ENCODE data around the gene NGDN.

Gene NGDN

DNA sequence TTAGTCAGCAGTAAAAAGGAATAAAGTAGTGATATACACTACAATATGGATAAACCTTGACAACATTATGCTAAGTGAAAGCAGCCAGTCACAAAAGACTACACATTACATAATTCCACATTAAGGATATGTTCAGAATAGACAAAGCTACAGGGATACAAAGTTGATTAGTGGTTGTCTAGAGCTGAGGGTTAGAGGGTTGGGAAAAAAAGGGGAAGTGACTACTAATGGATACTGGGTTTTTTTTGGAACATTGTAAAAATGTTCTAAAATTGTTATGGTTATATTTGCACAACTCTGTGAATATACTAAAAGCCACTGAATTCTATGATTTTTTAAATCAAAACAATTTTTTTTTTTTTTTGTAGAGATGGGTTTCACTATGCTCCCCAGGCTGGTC is 4.8 kb upstream of the NGDN start:
- in situ Hi-C loops (cut with HindIII; ENCODE audit: low pct_unique_long_range_greater_than_20kb, low sequenced_read_pairs) = no loop called here
- no peak for DNase-seq (ENCODE audit: low read depth in 1 of 2, low spot score in 1 of 2)
- no peak for TF ChIP-seq JUND (IDR thresholded peaks at IDR 0.05; ENCODE audit: low read depth)

DNA sequence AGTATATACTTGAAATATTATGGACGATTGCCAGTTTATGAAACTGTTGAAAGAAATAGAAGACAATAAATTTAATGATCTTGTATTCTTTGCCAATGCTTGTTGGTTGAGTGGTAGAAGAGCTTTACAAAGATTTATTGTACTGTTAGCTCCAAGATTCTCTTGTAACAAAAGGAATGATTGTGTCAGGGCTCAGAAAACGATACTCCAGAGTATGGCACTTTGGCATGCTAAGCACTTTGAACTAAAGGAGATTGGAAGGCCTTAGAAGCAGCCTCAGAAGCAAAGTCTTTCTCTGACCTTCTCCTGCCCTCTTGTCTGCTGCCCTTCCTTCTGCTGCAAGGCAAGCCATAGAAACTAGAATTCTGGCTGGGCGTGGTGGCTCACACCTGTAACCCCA is 4.2 kb upstream of the NGDN start:
- in situ Hi-C loops (cut with HindIII; ENCODE audit: low pct_unique_long_range_greater_than_20kb, low sequenced_read_pairs) = no loop called here
- DNase-seq (ENCODE audit: low read depth in 1 of 2, low spot score in 1 of 2) = no peak
- TF ChIP-seq JUND (IDR thresholded peaks at IDR 0.05; ENCODE audit: low read depth) = no peak

DNA sequence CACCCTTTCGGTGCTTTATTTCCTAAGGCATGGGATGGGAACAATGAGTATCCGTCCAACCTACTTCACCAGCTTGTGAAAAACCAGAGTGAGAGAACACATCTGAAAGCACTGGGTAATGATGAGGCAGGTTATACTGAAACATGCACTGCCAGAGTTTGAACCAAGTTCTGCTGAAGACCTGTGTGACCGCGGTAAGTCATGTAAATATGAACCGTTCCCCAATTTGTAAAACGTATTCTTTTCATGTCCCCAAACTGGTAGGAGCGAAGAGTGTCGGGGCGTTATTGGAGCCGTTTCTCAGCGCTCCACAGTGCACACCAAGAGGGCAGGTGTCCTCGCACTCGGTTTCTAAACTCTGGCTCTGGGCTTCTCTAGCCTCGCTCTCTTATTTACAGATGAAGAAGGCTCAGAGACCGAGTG is 788 bp upstream of the NGDN start:
- no peak for TF ChIP-seq JUND (IDR thresholded peaks at IDR 0.05; ENCODE audit: low read depth)
- DNase-seq (ENCODE audit: low read depth in 1 of 2, low spot score in 1 of 2) = no peak
- in situ Hi-C loops (cut with HindIII; ENCODE audit: low pct_unique_long_range_greater_than_20kb, low sequenced_read_pairs) = no loop called here

DNA sequence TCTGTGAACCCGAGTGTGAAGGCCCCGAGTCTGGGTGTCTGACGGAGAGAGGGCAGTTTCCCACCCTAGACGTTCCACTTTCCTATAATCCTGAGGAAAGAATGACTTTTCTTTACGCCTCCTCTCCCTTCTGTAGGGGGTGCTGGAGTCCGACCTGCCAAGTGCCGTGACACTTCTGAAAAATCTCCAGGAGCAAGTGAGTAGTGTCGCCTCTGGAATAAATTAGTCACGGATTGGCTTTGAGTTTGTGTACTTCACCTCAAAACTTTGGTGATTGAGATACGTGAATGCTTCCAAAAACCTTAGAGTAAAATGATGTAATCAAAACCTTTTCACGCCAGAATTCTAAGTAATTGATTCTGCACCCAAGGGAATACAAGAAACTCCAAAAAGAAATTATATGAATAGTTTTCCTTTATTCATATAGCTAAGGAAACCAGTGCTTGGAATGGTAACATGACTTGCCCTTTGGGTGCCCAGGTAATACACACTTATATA is 452 bp downstream of the NGDN start:
- in situ Hi-C loops (cut with HindIII; ENCODE audit: low pct_unique_long_range_greater_than_20kb, low sequenced_read_pairs) = no loop called here
- no peak for TF ChIP-seq JUND (IDR thresholded peaks at IDR 0.05; ENCODE audit: low read depth)
- DNase-seq (ENCODE audit: low read depth in 1 of 2, low spot score in 1 of 2) = no peak

DNA sequence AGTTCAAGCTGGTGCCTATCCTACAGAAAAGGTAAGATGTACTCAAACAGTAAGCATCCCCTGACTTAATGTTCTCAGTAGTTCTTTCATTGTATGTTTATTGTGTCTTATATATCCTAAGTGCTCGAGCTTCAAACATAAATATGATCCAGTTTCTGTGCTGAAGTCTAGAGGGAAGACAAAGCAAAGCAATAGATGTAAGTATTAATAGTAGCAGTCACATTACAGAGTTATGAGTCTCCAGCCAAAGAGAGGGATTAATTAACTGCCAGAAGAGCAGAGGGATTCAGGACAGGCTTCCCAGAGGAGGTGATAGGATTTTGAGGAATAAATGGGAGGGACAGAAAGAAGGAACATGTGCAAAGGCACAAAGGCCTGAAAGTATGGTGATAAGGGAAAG is 1.4 kb downstream of the NGDN start:
- TF ChIP-seq JUND (IDR thresholded peaks at IDR 0.05; ENCODE audit: low read depth) = no peak
- DNase-seq (ENCODE audit: low read depth in 1 of 2, low spot score in 1 of 2) = no peak
- in situ Hi-C loops (cut with HindIII; ENCODE audit: low pct_unique_long_range_greater_than_20kb, low sequenced_read_pairs) = no loop called here

DNA sequence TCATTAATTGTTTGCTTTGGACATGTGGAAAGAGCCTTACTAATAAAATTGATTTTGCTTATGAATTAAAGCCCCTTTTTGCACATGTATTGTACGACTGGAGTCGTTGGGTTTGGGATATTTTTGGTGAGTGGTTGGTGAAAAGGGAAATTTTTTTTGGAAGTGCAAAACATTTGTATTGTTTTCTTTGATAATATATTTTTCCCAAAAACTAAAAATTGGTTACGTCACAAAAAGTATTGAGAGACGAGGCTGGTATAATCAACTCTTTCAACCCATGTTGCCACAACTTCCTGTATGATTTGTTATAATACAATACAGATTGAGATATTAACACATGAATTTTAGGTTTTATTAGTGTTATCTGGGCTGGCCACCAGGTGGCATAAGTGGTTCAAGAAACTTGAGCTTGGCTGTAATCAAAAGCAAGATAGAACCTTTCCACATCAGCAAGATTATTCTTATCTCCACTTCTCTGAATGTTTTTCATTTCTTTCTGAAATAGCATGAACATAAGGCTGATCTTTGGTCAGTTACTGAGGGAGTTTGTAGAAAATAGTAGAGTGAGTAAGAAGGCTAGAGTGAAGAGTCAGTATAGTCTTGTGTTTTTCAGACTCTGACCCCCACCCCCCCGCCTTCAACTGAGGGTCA is 8.7 kb downstream of the NGDN start:
- no peak for TF ChIP-seq JUND (IDR thresholded peaks at IDR 0.05; ENCODE audit: low read depth)
- DNase-seq (ENCODE audit: low read depth in 1 of 2, low spot score in 1 of 2) = peak in 1 of 2 experiments; percentile 49
- in situ Hi-C loops (cut with HindIII; ENCODE audit: low pct_unique_long_range_greater_than_20kb, low sequenced_read_pairs) = no loop called here

DNA sequence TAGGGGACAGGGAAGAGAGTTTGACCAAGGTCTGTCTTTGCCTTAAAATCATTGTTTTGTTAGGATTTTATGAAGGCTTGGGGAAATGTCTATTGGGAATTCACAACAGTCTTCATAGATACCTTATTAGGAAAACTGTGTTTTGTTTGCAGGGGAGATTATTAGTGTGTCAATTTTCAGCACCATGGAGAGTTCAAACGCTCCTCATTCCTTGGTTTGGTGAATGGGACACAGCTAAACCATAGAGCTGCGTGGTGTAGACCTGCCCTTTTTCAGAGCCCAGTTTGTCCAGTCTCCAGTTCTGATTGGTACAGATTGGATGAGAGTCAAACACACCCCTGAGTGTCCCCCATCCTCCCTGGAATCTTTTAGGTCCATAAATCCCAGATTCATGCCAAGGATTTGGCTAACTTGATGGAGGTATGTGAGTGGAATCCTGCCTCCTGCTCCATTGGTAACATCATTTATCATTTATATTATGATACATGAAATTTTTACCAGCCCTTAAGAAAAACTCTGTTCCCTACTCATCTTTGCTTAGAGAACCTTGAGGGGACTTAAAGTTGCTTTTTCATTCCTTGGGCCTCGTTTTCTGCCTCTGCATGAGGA is 12.0 kb downstream of the NGDN start:
- in situ Hi-C loops (cut with HindIII; ENCODE audit: low pct_unique_long_range_greater_than_20kb, low sequenced_read_pairs) = no loop called here
- peak in 1 of 2 experiments; percentile 38 for DNase-seq (ENCODE audit: low read depth in 1 of 2, low spot score in 1 of 2)
- TF ChIP-seq JUND (IDR thresholded peaks at IDR 0.05; ENCODE audit: low read depth) = no peak

DNA sequence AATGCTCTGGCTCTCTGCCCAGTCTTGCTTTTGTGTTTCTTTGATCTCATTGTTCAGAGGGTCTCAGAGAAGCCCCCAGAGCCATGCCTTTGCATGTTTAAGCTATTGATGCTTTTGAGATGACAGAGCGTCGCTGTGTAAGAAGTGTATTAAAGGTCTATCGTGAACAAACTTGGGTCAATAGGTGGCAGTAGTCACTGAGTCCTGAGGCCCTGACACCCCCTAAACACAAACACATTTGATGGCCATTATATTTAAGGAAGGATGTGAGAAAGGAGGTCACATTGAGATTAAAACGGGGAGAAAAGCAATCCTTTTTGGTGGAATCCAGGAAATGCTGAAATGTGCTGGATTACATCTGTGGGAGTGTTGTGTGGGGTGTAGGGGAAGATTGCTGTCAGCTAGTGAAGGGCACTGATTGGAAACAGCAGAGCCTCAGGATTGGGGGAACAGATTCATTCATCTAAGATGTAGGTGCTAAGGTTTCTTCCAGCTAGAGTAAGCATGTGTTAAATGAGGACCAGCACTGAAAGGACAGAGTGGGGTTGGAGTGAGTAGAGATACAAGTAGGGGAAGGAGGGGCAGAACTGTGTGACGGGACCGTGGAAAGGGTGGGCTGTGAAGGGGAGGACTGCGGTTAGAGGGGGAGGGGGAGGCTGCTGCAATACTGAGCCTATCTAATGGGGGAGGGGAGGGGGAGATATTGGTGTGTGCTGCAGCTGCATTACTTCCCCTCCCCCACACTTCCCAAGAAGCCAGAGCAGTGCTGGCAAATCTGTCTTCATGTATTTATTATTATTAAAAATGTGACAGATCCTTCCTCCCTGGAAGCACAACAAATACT is 12.7 kb downstream of the NGDN start:
- DNase-seq (ENCODE audit: low read depth in 1 of 2, low spot score in 1 of 2) = no peak
- no peak for TF ChIP-seq JUND (IDR thresholded peaks at IDR 0.05; ENCODE audit: low read depth)
- in situ Hi-C loops (cut with HindIII; ENCODE audit: low pct_unique_long_range_greater_than_20kb, low sequenced_read_pairs) = no loop called here

DNA sequence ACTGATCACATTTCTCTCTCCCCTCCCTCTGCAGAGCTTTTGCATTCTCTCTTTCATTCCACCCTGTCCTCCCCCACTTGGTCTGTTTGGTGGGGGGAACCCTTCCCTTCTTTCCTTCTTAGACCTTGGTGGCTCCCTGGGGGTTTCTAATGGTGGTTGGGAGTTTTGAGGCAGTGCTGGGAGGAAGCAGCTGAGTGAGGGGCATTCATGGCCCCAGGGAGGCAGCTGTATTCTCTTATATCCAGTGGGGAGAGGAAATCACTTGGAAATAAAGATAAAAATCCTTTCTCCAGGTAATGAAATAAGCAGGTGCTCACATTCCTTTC is 13.3 kb downstream of the NGDN start:
- in situ Hi-C loops (cut with HindIII; ENCODE audit: low pct_unique_long_range_greater_than_20kb, low sequenced_read_pairs) = no loop called here
- no peak for TF ChIP-seq JUND (IDR thresholded peaks at IDR 0.05; ENCODE audit: low read depth)
- DNase-seq (ENCODE audit: low read depth in 1 of 2, low spot score in 1 of 2) = no peak

DNA sequence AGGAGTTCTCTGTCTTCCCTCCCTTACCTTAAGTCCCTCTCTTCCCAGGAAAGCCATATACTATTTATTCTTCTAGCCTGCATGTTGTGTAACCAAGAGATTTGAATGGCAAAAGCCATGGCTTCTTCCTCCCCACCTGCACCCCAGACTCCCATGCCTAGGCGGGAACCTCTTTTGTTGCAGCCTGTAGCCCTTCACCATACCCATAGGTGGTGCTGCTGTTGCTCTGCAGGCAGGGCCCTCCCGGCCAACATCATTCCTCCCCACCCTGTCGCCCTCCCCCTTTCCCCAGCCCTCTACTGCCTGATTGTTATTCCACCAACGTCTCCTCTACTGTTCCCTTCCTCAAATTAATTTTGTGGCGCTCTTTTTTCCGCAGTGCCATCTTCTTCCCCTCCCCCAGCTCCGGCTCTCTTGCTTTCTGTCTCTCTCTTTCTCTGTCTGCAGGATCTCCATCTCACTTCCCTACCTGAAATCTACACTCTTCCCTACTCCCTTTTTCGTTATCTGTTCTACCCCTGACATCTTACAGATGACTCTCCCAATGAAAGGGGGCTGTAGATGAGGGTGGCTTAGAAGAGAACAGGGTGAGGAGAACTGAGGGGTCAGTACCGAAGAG is 13.8 kb downstream of the NGDN start:
- no peak for DNase-seq (ENCODE audit: low read depth in 1 of 2, low spot score in 1 of 2)
- no peak for TF ChIP-seq JUND (IDR thresholded peaks at IDR 0.05; ENCODE audit: low read depth)
- in situ Hi-C loops (cut with HindIII; ENCODE audit: low pct_unique_long_range_greater_than_20kb, low sequenced_read_pairs) = no loop called here

DNA sequence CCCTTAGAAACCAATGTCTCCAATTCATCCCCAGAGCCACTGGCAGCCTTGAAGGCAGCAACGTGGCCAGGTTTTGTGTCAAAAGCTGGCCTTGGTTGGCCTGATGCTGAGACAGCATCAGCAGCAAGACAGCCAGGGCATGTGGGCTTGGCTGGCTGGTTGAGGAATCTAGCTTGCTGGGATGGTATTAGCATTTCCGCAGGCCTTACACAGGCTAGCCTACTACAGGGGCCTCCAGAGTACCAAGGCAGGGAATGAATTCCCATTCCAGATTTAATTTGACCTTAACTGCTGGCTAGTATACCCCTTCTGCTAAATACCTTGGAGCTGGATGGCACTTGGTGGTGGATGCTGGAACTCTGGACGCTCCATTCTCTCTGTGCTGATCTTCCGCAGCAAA is 15.8 kb downstream of the NGDN start:
- in situ Hi-C loops (cut with HindIII; ENCODE audit: low pct_unique_long_range_greater_than_20kb, low sequenced_read_pairs) = no loop called here
- DNase-seq (ENCODE audit: low read depth in 1 of 2, low spot score in 1 of 2) = no peak
- TF ChIP-seq JUND (IDR thresholded peaks at IDR 0.05; ENCODE audit: low read depth) = no peak

DNA sequence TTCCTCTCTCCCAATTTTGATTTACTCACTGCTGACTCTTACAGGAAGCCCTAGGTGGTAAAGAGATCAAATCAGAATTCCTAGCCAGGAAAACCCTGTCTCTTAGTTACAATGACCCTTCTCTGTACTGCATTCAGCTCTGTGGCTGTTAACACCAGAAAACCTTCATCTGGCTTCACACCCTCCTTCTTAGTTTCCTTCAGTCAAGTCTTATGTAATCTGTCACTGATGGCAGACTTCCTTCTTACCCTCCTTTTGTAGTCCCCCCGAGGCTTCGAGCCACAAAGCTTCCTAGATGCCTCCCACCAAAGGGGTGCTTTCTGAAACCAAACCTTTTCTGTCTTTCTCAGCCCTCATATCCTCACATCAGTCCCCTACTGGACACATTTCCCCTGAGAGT is 16.5 kb downstream of the NGDN start:
- TF ChIP-seq JUND (IDR thresholded peaks at IDR 0.05; ENCODE audit: low read depth) = no peak
- in situ Hi-C loops (cut with HindIII; ENCODE audit: low pct_unique_long_range_greater_than_20kb, low sequenced_read_pairs) = no loop called here
- DNase-seq (ENCODE audit: low read depth in 1 of 2, low spot score in 1 of 2) = no peak

DNA sequence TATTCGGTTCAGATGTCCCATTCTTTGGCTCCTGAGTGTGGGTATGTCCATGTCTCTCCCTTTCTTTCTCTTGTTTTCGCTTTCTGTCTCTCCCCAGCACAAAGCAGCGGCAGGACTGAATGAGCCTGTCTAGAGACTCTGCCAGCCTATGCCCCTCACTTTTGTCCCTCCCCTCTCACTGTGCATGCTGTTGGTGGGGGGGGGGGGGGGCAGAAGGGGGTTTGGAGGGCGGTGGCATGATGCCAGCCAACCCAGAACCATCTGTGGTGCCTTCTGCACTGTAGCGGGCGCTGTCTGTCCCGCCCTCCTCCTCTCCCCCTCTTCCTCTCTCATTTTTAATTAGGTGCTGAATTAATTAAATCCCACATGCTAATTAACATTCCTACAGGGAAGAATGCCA is 17.7 kb downstream of the NGDN start:
- TF ChIP-seq JUND (IDR thresholded peaks at IDR 0.05; ENCODE audit: low read depth) = no peak
- DNase-seq (ENCODE audit: low read depth in 1 of 2, low spot score in 1 of 2) = no peak
- in situ Hi-C loops (cut with HindIII; ENCODE audit: low pct_unique_long_range_greater_than_20kb, low sequenced_read_pairs) = no loop called here
